Measurements from ENCODE around the gene TSPEAR. TPM values are rescaled to one million over a fixed set of nuclear protein-coding genes. Genes with fewer than 3 reads are reported as not detected.

TSPEAR gene
- total RNA-seq, 1 experiment from 2014 or later, result 0.32 TPM

DNA sequence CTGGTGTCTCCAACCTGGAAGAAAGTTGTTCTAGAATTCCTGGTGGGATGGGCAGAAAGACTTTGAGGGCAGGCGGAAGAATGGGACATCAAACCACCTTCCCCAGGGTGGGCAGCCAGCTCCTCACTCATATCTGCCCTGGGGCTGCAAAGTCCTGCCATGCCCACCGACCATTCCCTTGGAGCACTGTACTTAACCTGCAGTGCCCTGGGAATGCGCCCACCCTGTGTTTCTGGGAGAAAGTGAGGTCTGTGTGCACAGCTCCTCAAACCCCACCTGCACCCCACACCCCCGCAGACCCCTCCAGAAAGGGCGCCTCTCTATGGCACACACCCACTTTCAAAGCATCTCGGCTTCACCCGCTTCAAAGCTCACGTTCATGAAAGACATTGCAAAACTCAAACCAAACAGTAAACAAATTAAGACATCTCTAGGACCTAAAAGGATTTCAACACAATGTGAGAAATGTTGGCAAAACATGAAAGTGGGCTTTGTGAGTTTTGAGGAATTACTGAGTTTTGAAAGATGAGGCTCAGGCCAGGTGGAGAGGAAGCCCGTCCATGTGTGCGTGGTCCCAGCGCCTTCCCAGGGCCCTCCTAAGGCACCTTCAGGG is 196.5 kb downstream of the TSPEAR start:
- peaks cover 13% of the 10 kb centered on the region for H3K9me3 Mint-ChIP-seq (ENCODE audit: unreplicated experiment)
- H3K4me1 Mint-ChIP-seq (ENCODE audit: low read depth, unreplicated experiment), result peaks cover 10% of the 10 kb centered on the region
- H3K36me3 Mint-ChIP-seq (ENCODE audit: insufficient read depth, unreplicated experiment), result no peaks in the 10 kb centered on the region
- POLR2A ChIA-PET, result no interaction called here
- H3K27me3 Mint-ChIP-seq (ENCODE audit: insufficient read depth, unreplicated experiment), result no peaks in the 10 kb centered on the region
- DNase-seq, result no peak
- TF ChIP-seq, protein P1, sequence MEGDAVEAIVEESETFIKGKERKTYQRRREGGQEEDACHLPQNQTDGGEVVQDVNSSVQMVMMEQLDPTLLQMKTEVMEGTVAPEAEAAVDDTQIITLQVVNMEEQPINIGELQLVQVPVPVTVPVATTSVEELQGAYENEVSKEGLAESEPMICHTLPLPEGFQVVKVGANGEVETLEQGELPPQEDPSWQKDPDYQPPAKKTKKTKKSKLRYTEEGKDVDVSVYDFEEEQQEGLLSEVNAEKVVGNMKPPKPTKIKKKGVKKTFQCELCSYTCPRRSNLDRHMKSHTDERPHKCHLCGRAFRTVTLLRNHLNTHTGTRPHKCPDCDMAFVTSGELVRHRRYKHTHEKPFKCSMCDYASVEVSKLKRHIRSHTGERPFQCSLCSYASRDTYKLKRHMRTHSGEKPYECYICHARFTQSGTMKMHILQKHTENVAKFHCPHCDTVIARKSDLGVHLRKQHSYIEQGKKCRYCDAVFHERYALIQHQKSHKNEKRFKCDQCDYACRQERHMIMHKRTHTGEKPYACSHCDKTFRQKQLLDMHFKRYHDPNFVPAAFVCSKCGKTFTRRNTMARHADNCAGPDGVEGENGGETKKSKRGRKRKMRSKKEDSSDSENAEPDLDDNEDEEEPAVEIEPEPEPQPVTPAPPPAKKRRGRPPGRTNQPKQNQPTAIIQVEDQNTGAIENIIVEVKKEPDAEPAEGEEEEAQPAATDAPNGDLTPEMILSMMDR (IDR thresholded peaks at IDR 0.05; ENCODE audit: insufficient read depth in 1 of 2, low read depth in 1 of 2, low read length in 1 of 2, severe bottlenecking in 1 of 2, unreplicated experiment in 1 of 2), result no peak
- Histone ChIP-seq H3K27me3 (replicated peaks; ENCODE audit: control insufficient read depth, insufficient read depth, low read length) (no peaks in the 10 kb centered on the region), H3K4me3 (ENCODE audit: low read depth, low read length) (no peak overlapping the region), H3K9me3 (no peaks in the 10 kb centered on the region), H3K4me1 (no peaks in the 10 kb centered on the region), H3K36me3 (ENCODE audit: control insufficient read depth, insufficient read depth, low read length) (no peaks in the 10 kb centered on the region)
- no peak overlapping the region for H3K4me3 Mint-ChIP-seq (ENCODE audit: unreplicated experiment)
- no peak overlapping the region for H3K27ac Mint-ChIP-seq (ENCODE audit: unreplicated experiment)
- CTCF ChIA-PET, result no interaction called here
- intact Hi-C loops (cut with micrococcal nuclease; ENCODE audit: unreplicated experiment), result loop anchor here (10.0 kb wide), 1 partner anchor 280 kb away; no protein-coding TSS in a partner anchor
- BruUV-seq (replicated peaks), result no TSS peak

DNA sequence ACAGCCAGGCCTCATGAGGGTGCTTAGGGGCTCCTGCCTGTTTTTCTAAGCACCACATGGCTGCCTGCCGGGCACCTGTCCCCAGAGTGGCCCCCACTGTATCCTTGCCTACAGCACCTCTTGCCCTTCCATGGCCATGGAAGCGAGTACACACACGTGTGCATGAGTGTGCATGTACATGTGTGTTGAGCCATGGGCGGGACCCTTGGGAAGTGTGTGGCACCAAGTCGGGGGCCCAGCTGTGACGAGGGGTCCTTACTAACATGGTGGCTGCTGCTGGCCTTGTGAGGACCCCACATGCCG is 197.2 kb downstream of the TSPEAR start:
- peaks cover 10% of the 10 kb centered on the region for H3K4me1 Mint-ChIP-seq (ENCODE audit: low read depth, unreplicated experiment)
- H3K27ac Mint-ChIP-seq (ENCODE audit: unreplicated experiment), result no peak overlapping the region
- H3K4me3 Mint-ChIP-seq (ENCODE audit: unreplicated experiment), result no peak overlapping the region
- no TSS peak for BruUV-seq (replicated peaks)
- no peaks in the 10 kb centered on the region for H3K27me3 ChIP-seq (replicated peaks; ENCODE audit: control insufficient read depth, insufficient read depth, low read length)
- H3K9me3 Mint-ChIP-seq (ENCODE audit: unreplicated experiment), result peaks cover 13% of the 10 kb centered on the region
- H3K4me1 ChIP-seq, result no peaks in the 10 kb centered on the region
- H3K9me3 ChIP-seq, result no peaks in the 10 kb centered on the region
- TF ChIP-seq, protein P1 (IDR thresholded peaks at IDR 0.05; ENCODE audit: insufficient read depth in 1 of 2, low read depth in 1 of 2, low read length in 1 of 2, severe bottlenecking in 1 of 2, unreplicated experiment in 1 of 2), result no peak
- POLR2A ChIA-PET, result no interaction called here
- H3K27me3 Mint-ChIP-seq (ENCODE audit: insufficient read depth, unreplicated experiment), result no peaks in the 10 kb centered on the region
- no peak overlapping the region for H3K4me3 ChIP-seq (ENCODE audit: low read depth, low read length)
- H3K36me3 ChIP-seq (ENCODE audit: control insufficient read depth, insufficient read depth, low read length), result no peaks in the 10 kb centered on the region
- CTCF ChIA-PET, result no interaction called here
- no peak for DNase-seq
- intact Hi-C loops (cut with micrococcal nuclease; ENCODE audit: unreplicated experiment), result loop anchor here (10.0 kb wide), 1 partner anchor 281 kb away; no protein-coding TSS in a partner anchor
- no peaks in the 10 kb centered on the region for H3K36me3 Mint-ChIP-seq (ENCODE audit: insufficient read depth, unreplicated experiment)

DNA sequence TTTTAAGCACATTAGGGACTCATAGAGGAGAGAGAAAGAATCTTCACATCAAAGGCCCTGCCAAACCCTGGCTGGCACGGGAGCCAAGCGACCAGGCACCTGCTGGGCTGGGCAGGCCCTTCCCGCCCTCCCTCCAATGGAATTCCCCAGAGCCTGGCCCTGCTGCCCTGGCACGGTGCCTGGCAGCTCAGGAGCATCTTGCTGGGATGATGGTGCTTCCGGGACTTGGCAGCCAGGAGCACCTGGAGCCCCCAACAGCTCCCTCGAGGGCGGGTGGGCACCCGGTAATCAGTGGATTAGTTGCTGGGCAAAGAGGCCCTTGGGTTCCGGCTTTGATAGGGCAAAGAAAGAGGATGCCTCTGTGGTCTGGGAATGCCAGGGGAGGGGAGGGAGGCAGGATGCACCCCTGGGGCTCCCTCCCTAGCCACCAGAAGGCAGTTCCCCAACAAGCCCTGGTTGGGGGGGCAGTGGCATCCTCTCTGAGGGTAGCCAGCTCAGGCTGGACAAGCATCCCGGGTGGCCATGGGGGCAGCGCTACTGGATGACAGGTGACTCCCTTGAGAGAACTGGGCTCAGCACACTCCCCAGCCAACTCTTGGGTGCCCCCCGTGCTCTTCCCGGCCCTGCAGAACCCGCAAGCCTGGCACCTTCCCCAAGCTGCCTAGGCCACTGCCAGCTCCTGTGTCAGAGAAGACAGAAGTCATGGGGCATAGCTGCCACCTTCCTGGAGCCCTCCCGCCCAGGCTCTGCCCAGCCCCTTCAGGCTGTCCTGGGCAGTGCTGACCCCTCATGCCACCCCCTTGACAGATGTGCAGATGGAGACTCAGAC is 197.8 kb downstream of the TSPEAR start:
- ChIA-PET CTCF (no interaction called here), POLR2A (no interaction called here)
- H3K9me3 ChIP-seq, result no peaks in the 10 kb centered on the region
- intact Hi-C loops (cut with micrococcal nuclease; ENCODE audit: unreplicated experiment), result loop anchor here (10.0 kb wide), 1 partner anchor 281 kb away; no protein-coding TSS in a partner anchor
- Mint-ChIP-seq H3K27me3 (ENCODE audit: insufficient read depth, unreplicated experiment) (no peaks in the 10 kb centered on the region), H3K36me3 (ENCODE audit: insufficient read depth, unreplicated experiment) (no peaks in the 10 kb centered on the region), H3K27ac (ENCODE audit: unreplicated experiment) (no peak overlapping the region), H3K4me1 (ENCODE audit: low read depth, unreplicated experiment) (peaks cover 10% of the 10 kb centered on the region), H3K9me3 (ENCODE audit: unreplicated experiment) (peaks cover 13% of the 10 kb centered on the region), H3K4me3 (ENCODE audit: unreplicated experiment) (no peak overlapping the region)
- TF ChIP-seq, protein P1 (IDR thresholded peaks at IDR 0.05; ENCODE audit: insufficient read depth in 1 of 2, low read depth in 1 of 2, low read length in 1 of 2, severe bottlenecking in 1 of 2, unreplicated experiment in 1 of 2), result no peak
- BruUV-seq (replicated peaks), result no TSS peak
- DNase-seq, result no peak
- no peaks in the 10 kb centered on the region for H3K27me3 ChIP-seq (replicated peaks; ENCODE audit: control insufficient read depth, insufficient read depth, low read length)
- no peaks in the 10 kb centered on the region for H3K36me3 ChIP-seq (ENCODE audit: control insufficient read depth, insufficient read depth, low read length)
- no peaks in the 10 kb centered on the region for H3K4me1 ChIP-seq
- no peak overlapping the region for H3K4me3 ChIP-seq (ENCODE audit: low read depth, low read length)

All from Caco-2 (cell line).